Measurements from ENCODE around the gene TKT.

DNA sequence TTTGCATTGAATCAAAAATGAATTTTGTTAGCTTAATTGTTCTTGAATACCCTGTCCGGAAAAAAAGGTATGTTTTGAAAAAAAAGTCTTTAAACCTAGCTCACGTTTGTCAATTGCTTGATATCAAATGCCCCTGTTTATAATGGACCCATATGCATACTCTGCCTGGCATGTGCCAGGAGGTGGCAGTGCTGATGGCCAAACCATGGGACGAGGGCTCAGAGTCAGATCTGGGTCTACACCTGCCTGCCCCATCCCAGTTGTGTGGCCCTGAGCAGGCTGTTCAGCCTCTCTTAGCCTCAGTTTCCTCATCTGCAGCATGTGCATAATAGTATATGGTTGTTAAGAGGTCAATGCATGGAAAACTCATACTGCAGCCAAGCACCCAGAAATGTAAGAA, 56.0 kb downstream of the TKT start:
- TF ChIP-seq, protein P1, sequence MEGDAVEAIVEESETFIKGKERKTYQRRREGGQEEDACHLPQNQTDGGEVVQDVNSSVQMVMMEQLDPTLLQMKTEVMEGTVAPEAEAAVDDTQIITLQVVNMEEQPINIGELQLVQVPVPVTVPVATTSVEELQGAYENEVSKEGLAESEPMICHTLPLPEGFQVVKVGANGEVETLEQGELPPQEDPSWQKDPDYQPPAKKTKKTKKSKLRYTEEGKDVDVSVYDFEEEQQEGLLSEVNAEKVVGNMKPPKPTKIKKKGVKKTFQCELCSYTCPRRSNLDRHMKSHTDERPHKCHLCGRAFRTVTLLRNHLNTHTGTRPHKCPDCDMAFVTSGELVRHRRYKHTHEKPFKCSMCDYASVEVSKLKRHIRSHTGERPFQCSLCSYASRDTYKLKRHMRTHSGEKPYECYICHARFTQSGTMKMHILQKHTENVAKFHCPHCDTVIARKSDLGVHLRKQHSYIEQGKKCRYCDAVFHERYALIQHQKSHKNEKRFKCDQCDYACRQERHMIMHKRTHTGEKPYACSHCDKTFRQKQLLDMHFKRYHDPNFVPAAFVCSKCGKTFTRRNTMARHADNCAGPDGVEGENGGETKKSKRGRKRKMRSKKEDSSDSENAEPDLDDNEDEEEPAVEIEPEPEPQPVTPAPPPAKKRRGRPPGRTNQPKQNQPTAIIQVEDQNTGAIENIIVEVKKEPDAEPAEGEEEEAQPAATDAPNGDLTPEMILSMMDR (conservative IDR thresholded peaks at IDR 0.05; ENCODE audit: low read depth, low read length): 0 out of 2 replicates have a peak, but pooled peaks have one; percentile 25
- no peak for TF ChIP-seq EZH2 (IDR thresholded peaks at IDR 0.05; ENCODE audit: borderline replicate concordance, low read depth, low read length, poor library complexity, severe bottlenecking)

All from A673 (cell line).